Osteocyte (in vitro differentiated cells): ENCODE measurements around the gene TBC1D30. TPM values are rescaled to one million over a fixed set of nuclear protein-coding genes. Genes with fewer than 3 reads are reported as not detected.
A peak's percentile ranks its signal among the peaks of the same experiment; 100 is the strongest.

Experiments
- DNase-seq: peaks from one replicate; pipeline ENCODE4 v3.0.0; 2021; ENCODE audit warnings: mixed read lengths; ENCODE audit not compliant: unreplicated experiment; ENCODE audit errors: extremely low spot score
- H3K27ac Mint-ChIP-seq: one replicate; pipeline ENCODE4 v1.8.0; 2021; ENCODE audit warnings: mild to moderate bottlenecking, mixed read lengths; ENCODE audit not compliant: unreplicated experiment
- H3K27me3 Mint-ChIP-seq: one replicate; pipeline ENCODE4 v1.8.0; 2021; ENCODE audit warnings: mixed read lengths; ENCODE audit not compliant: unreplicated experiment
- H3K36me3 Mint-ChIP-seq: one replicate; pipeline ENCODE4 v1.8.0; 2021; ENCODE audit warnings: mixed read lengths; ENCODE audit not compliant: unreplicated experiment
- H3K4me1 Mint-ChIP-seq: one replicate; pipeline ENCODE4 v1.8.0; 2021; ENCODE audit warnings: mixed read lengths; ENCODE audit not compliant: unreplicated experiment
- H3K4me3 Mint-ChIP-seq: one replicate; pipeline ENCODE4 v1.8.0; 2021; ENCODE audit warnings: mild to moderate bottlenecking, moderate library complexity, mixed read lengths; ENCODE audit not compliant: unreplicated experiment
- H3K9me3 Mint-ChIP-seq: one replicate; pipeline ENCODE4 v1.8.0; 2021; ENCODE audit warnings: mixed read lengths; ENCODE audit not compliant: unreplicated experiment
- total RNA-seq: library from RNA; stranded (reverse); gene quantifications from 2 replicates; pipeline ENCODE4 v1.2.1, GENCODE V29; 2021
- TF ChIP-seq, protein P1 (sequence below): fragments of 200-600 bp; sonication (generic); IDR thresholded peaks from 2 replicates; pipeline ENCODE4 v1.5.0; 2021; ENCODE audit warnings: antibody characterized with exemption, mild to moderate bottlenecking, moderate library complexity

The TBC1D30 gene
- total RNA-seq, 1 donor from 2014 or later = 1.2 TPM

DNA sequence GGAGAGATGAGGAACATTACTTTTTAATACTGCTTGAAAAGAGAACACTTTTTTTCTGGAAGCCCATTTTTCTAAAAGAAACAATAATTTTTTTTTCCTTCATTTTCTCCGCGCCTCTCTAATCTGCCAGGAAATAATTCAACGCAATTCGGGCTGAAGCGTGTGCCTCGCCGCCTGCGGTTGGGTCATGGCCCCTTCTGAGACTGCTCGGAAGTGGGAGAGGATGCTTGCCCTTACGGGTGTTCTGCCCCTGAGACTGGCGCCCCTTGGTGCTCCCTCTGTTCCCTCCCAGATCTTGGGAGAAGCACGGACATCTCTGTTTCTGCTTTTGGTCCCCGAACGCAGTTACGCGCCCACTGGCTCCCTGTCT is 332 bp upstream of the TBC1D30 start:
- peaks cover 66% of the 10 kb centered on the region for H3K27me3 Mint-ChIP-seq
- peak overlapping the region; percentile 70 for H3K4me3 Mint-ChIP-seq
- H3K36me3 Mint-ChIP-seq = no peaks in the 10 kb centered on the region
- peaks cover 3% of the 10 kb centered on the region for H3K9me3 Mint-ChIP-seq
- no peak overlapping the region for H3K27ac Mint-ChIP-seq
- TF ChIP-seq, protein P1, sequence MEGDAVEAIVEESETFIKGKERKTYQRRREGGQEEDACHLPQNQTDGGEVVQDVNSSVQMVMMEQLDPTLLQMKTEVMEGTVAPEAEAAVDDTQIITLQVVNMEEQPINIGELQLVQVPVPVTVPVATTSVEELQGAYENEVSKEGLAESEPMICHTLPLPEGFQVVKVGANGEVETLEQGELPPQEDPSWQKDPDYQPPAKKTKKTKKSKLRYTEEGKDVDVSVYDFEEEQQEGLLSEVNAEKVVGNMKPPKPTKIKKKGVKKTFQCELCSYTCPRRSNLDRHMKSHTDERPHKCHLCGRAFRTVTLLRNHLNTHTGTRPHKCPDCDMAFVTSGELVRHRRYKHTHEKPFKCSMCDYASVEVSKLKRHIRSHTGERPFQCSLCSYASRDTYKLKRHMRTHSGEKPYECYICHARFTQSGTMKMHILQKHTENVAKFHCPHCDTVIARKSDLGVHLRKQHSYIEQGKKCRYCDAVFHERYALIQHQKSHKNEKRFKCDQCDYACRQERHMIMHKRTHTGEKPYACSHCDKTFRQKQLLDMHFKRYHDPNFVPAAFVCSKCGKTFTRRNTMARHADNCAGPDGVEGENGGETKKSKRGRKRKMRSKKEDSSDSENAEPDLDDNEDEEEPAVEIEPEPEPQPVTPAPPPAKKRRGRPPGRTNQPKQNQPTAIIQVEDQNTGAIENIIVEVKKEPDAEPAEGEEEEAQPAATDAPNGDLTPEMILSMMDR = no peak
- H3K4me1 Mint-ChIP-seq = peaks cover 23% of the 10 kb centered on the region
- no peak for DNase-seq

DNA sequence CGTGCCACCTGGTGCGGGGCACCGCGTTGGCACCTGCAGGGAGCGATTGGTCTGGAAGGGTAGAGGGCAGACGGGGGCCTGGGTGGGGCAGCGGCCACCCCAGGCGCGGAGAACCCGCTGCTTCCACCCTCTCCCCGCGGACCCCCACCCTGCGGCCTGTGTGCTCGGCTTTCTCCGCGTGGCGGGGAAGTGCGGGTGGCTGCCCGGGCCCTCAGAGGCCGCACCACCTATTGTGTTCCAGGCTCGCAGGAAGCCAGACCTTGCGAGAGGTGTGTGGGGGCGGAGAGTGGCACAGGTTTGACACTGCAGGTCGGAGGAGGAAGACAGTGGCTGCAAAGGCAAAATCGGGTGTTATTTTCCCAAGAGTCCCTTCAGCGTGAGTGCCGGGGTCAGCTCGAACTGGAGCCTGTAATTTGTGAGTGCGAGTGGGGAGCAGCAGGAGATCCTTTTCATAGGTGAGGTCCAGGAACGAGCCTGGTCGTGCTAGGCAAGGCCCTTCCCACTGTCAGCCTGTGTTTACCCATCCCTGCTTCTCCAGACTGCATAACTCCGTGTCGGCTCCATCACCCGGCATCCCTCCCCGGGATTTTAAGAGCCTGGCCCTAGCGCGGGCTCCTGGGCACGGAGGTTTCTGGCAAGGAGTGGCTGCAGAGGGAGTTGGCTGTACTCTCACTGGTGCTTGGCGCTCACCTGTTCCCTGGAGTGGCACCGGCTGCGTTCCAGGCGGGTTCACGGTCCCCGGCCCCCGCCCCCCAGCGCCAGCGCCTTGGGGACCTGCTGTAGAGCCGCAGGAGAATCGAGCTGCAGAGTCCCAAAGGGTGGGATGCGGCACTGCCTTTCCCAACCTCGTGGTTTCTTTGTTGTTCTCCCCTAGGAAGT is 935 bp downstream of the TBC1D30 start:
- Mint-ChIP-seq H3K4me1 (peaks cover 23% of the 10 kb centered on the region), H3K36me3 (no peaks in the 10 kb centered on the region), H3K9me3 (peaks cover 3% of the 10 kb centered on the region), H3K4me3 (peak overlapping the region; percentile 44), H3K27ac (no peak overlapping the region), H3K27me3 (peaks cover 71% of the 10 kb centered on the region)
- TF ChIP-seq, protein P1 = no peak
- no peak for DNase-seq

DNA sequence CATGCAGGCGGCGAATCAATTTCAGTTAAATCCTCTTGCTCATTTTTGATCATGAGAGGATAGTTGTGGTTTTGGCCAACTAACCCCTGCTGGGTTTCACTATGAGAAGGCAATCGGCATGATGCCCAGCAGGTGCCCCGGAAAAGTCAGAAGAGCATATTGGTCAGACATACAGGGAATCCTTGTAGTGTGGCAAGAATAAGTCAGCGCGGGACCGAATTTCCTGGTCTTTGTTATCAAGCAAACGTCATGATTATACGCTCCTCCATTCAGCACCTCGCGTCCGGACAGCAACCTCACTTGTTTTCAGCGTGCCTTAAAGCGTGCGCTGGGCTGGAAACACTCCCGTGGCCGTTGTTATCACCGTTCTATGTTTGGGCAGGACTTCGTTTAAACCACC is 1.8 kb downstream of the TBC1D30 start:
- TF ChIP-seq, protein P1 = no peak
- Mint-ChIP-seq H3K4me3 (peak overlapping the region; percentile 44), H3K4me1 (peaks cover 23% of the 10 kb centered on the region), H3K9me3 (peaks cover 3% of the 10 kb centered on the region), H3K27ac (no peak overlapping the region), H3K27me3 (peaks cover 70% of the 10 kb centered on the region), H3K36me3 (no peaks in the 10 kb centered on the region)
- no peak for DNase-seq

DNA sequence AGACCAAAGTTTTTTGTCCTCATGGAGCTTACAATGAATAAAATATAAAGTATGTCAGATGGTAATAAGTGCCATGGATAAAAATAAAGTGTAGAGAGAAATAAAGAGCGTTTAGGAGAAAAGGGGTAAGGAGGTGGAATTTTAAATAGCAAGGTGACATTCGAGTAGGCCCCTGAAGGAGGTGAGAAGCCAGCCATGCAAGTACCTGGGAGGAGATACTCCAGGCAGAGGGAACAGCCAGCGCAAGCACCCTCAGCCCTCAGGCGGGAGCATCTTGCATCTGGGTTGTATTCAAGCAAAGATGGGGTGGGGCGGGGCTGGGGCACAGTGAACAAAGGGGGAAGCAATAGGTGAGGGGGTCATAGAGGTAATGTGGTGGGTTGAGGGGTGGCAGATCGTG is 4.3 kb downstream of the TBC1D30 start:
- Mint-ChIP-seq H3K9me3 (no peaks in the 10 kb centered on the region), H3K4me1 (peaks cover 23% of the 10 kb centered on the region), H3K36me3 (no peaks in the 10 kb centered on the region), H3K4me3 (no peak overlapping the region), H3K27ac (no peak overlapping the region), H3K27me3 (peaks cover 69% of the 10 kb centered on the region)
- DNase-seq = no peak
- TF ChIP-seq, protein P1 = no peak

DNA sequence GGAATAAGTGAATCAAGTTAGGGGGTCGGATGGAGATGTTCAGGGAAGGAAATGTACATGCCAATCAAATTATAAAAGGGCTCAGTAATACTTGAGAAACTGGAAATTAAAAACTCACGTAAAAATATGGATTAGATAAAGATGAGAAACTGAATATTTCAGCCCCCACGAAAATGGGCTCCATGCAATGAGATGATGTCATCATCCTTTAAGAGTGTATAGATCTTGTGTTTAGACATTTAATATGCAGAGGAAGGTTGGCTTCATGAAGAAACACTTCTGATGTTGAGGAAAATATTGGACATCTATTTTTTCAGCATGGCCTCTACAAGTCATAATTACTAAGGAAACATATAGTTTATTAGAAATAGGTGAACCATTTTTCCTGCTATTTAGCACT is 9.5 kb downstream of the TBC1D30 start:
- Mint-ChIP-seq H3K36me3 (no peaks in the 10 kb centered on the region), H3K9me3 (no peaks in the 10 kb centered on the region), H3K27me3 (peaks cover 38% of the 10 kb centered on the region), H3K27ac (no peak overlapping the region), H3K4me3 (no peak overlapping the region), H3K4me1 (no peaks in the 10 kb centered on the region)
- DNase-seq = no peak
- TF ChIP-seq, protein P1 = no peak
